GM10248 (cell line): ENCODE measurements around the gene RBM4.

Source experiments
- CTCF ChIA-PET: fragments of 300-600 bp; sonication (Branson Sonifier 250); formaldehyde crosslinking; extraction: SDS; loops from one replicate; lab custom pipeline; 2021; ENCODE audit warnings: antibody characterized with exemption; lab: Yijun Ruan, JAX
- POLR2A ChIA-PET: fragments of 350-650 bp; sonication (Branson Sonifier 250); formaldehyde crosslinking; extraction: SDS; loops from one replicate; lab custom pipeline; 2020; ENCODE audit warnings: antibody characterized with exemption; lab: Yijun Ruan, JAX
- DNase-seq: peaks from one replicate; pipeline ENCODE4 v3.0.0; 2012; ENCODE audit errors: extremely low spot score
- TF ChIP-seq, protein P1 (sequence below): IDR thresholded peaks from 2 replicates; pipeline ENCODE4 v1.5.1; 2012; ENCODE audit warnings: mild to moderate bottlenecking, low read depth; ENCODE audit errors: extremely low read depth, missing control alignments, control extremely low read depth

Gene RBM4

DNA sequence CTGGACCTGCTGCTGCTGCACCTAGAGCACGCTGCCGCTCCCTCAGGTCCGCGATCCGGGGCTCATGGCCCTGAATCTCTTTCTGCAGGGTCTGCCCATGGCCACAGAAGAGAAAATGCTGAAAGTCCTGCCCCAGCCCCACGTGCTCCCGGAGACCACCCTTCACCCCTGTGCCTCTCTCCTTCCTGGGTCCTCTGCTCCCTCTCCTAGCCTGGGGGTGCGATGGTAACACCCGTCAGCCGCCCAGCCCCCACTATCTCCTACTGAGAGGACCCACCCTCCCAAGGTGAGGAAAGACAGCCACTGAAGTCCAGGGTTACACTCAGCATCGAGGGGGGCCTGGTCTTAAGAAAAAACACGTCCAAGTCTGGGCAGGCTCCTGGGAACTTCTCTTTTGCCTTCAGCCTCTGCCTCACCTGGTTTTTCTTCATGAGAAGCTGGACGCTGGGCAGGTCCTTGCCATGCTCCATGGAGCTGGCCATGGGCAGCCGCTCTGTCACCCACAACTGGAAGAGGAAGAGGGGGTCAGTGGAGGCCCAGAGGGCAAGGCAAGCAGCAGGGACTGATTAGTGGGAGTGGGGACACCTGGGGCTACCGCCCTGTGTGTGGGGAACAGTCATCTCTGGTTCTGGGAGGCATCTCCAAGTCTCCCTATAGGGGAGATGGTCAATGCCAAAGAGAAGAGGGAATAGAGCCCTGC lies 55.0 kb downstream of the RBM4 start:
- no peak for DNase-seq
- CTCF ChIA-PET, result interaction anchor here (0.6 to 10.6 kb wide), 12 partner anchors 13 to 308 kb away, joined by 3 to 241 read pairs (median 4); partner anchors contain the start of gene RCE1
- POLR2A ChIA-PET, result no interaction called here
- TF ChIP-seq, protein P1, sequence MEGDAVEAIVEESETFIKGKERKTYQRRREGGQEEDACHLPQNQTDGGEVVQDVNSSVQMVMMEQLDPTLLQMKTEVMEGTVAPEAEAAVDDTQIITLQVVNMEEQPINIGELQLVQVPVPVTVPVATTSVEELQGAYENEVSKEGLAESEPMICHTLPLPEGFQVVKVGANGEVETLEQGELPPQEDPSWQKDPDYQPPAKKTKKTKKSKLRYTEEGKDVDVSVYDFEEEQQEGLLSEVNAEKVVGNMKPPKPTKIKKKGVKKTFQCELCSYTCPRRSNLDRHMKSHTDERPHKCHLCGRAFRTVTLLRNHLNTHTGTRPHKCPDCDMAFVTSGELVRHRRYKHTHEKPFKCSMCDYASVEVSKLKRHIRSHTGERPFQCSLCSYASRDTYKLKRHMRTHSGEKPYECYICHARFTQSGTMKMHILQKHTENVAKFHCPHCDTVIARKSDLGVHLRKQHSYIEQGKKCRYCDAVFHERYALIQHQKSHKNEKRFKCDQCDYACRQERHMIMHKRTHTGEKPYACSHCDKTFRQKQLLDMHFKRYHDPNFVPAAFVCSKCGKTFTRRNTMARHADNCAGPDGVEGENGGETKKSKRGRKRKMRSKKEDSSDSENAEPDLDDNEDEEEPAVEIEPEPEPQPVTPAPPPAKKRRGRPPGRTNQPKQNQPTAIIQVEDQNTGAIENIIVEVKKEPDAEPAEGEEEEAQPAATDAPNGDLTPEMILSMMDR, result no peak

DNA sequence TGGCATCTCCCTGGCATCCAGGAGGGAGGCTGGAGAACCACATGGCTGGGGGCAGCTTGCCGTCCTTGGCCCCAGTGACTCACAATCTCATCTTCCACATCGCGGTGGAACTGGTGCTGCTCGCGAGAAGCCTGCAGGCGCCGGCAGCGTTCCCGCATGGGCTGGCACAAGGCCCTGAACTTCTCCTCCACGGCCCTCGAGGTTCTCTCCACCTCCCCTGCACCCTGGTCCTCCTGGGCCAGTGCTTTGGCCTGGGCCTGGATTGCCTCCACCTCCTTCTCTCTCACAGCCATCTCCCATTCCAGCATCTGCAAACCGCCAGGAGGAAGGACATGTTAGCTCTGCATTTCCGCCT lies 55.5 kb downstream of the RBM4 start:
- TF ChIP-seq, protein P1, result no peak
- DNase-seq, result no peak
- POLR2A ChIA-PET, result no interaction called here
- CTCF ChIA-PET, result interaction anchor here (0.6 to 10.6 kb wide), 8 partner anchors 13 to 254 kb away, joined by 3 to 241 read pairs (median 4); partner anchors contain the start of gene RCE1

DNA sequence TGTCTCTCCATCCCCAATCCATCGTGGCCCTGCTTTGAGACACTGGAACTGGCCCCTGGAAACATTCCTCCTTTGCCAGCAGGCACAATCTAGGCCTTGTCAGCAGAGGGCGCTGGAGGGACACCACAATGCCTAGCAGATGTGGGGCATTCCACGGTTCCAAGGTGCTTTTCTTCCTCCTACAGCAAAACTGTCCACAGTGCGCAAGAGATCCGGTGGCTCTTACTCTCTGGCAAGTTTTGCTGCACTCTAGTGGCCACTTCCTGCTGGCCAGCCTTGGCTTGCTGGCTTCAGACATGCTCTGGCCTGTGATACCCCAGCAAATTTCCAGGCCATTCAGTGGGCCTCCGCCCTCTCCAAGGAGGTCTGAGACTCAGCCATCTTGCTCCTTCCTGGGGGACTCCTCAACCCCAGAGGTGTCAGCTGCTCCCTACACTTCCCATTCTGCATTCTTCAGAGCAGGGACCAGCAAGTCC lies 56.3 kb downstream of the RBM4 start:
- ChIA-PET CTCF (interaction anchor here (0.5 to 10.6 kb wide), 16 partner anchors 13 to 253 kb away, joined by 3 to 241 read pairs (median 4); partner anchors contain the start of genes RBM4B, RCE1 and SPTBN2), POLR2A (no interaction called here)
- TF ChIP-seq, protein P1, result peak; percentile 88
- DNase-seq, result peak; percentile 90
